ENCODE results near the gene SPATC1L.

The SPATC1L gene

GRCh38 chr21:46199436-46200373, 15.4 kb upstream of the SPATC1L start:
- ChIA-PET CTCF (interaction anchor here (0.8 kb wide), 1 partner anchor 56 kb away, joined by 3 read pairs; no protein-coding TSS in a partner anchor), POLR2A (no interaction called here)
- H3K9me3 ChIP-seq (ENCODE audit: control insufficient read depth, insufficient read depth, low read depth, low read length): no peaks in the 10 kb centered on the region
- no peaks in the 10 kb centered on the region for H3K4me1 ChIP-seq (ENCODE audit: control insufficient read depth, insufficient read depth, low read length)
- H3K4me3 ChIP-seq (ENCODE audit: low read depth, low read length): no peak overlapping the region
- no peak overlapping the region for H3K27ac ChIP-seq (ENCODE audit: extremely low read depth, low read depth, low read length)
- H3K36me3 ChIP-seq (ENCODE audit: control insufficient read depth in 2 of 2, insufficient read depth in 1 of 2, low read length in 2 of 2): peaks cover 35 to 40% of the 10 kb centered on the region in 2 experiments
- no peak for TF ChIP-seq ZNF629 (tag by site-specific recombination; IDR thresholded peaks at IDR 0.05)
- no peak for TF ChIP-seq FEZF1 (tag by site-specific recombination; IDR thresholded peaks at IDR 0.05)
- no peak for TF ChIP-seq ZSCAN16 (tag by site-specific recombination; IDR thresholded peaks at IDR 0.05)
- TF ChIP-seq ZBTB7A (tag by site-specific recombination; IDR thresholded peaks at IDR 0.05; ENCODE audit: low read depth): no peak
- peak; percentile 81 for TF ChIP-seq ZNF146 (tag by site-specific recombination; IDR thresholded peaks at IDR 0.05)
- no peak for TF ChIP-seq ZBTB10 (tag by site-specific recombination; IDR thresholded peaks at IDR 0.05)
- TF ChIP-seq ZNF544 (tag by site-specific recombination; IDR thresholded peaks at IDR 0.05): no peak

GRCh38 chr21:46196733-46197132, 12.5 kb upstream of the SPATC1L start:
- no peak overlapping the region for H3K4me3 ChIP-seq (ENCODE audit: low read depth, low read length)
- ChIA-PET POLR2A (no interaction called here), CTCF (no interaction called here)
- TF ChIP-seq TCF7L2 (IDR thresholded peaks at IDR 0.05; ENCODE audit: borderline replicate concordance, low read depth, low read length): no peak
- TF ChIP-seq YY2 (tag by site-specific recombination; IDR thresholded peaks at IDR 0.05): no peak
- TF ChIP-seq ZIC2 (tag by site-specific recombination; IDR thresholded peaks at IDR 0.05): no peak
- no peaks in the 10 kb centered on the region for H3K4me1 ChIP-seq (ENCODE audit: control insufficient read depth, insufficient read depth, low read length)
- peaks cover 19 to 60% of the 10 kb centered on the region in 2 experiments; a peak in 2 of 3 replicates for H3K36me3 ChIP-seq (ENCODE audit: control insufficient read depth in 2 of 2, insufficient read depth in 1 of 2, low read length in 2 of 2)
- H3K27ac ChIP-seq (ENCODE audit: extremely low read depth, low read depth, low read length): no peak overlapping the region
- no peaks in the 10 kb centered on the region for H3K9me3 ChIP-seq (ENCODE audit: control insufficient read depth, insufficient read depth, low read depth, low read length)

DNA sequence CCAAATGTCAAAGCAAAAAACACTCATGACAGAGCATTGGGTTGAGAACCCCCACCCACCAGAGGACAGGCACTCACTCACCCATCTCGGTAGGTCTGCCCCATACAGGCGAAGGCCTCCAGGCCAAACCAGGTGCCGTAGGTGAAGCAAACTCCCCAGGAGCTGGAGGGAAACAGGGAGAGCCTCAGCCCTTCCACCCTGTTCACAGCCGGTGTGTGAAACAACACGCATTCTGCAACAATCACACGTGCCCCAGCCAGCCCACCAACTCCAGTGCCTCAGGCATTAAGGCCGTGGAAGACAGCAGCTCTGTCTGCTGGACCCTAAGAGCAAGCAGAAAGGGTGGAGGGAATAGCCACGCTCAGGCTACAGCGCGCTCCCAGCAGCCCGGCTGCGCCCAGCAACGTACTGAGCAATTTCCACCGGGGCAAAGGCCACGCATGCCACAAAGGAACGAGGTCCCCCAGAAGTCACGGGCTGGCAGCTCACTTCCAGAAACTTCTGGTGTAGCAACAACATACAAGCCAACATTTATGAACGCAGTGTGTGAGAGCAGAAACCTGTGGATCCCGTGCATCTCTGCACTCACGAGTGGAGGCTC, 11.4 kb upstream of the SPATC1L start:
- Histone ChIP-seq H3K36me3 (ENCODE audit: control insufficient read depth in 2 of 2, insufficient read depth in 1 of 2, low read length in 2 of 2) (peaks cover 19 to 61% of the 10 kb centered on the region in 2 experiments; a peak in 2 of 3 replicates), H3K4me3 (ENCODE audit: low read depth, low read length) (no peak overlapping the region), H3K9me3 (ENCODE audit: control insufficient read depth, insufficient read depth, low read depth, low read length) (no peaks in the 10 kb centered on the region), H3K4me1 (ENCODE audit: control insufficient read depth, insufficient read depth, low read length) (no peaks in the 10 kb centered on the region), H3K27ac (ENCODE audit: extremely low read depth, low read depth, low read length) (no peak overlapping the region)
- ChIA-PET POLR2A (no interaction called here), CTCF (no interaction called here)
- TF ChIP-seq ZNF792 (tag by site-specific recombination; IDR thresholded peaks at IDR 0.05) (no peak), ZNF175 (tag by site-specific recombination; IDR thresholded peaks at IDR 0.05) (no peak), ZNF280C (tag by site-specific recombination; IDR thresholded peaks at IDR 0.05) (no peak), PBX3 (CRISPR knock-in tag; IDR thresholded peaks at IDR 0.05) (no peak), ZBTB8A (tag by site-specific recombination; IDR thresholded peaks at IDR 0.05) (no peak), ZNF280D (tag by site-specific recombination; IDR thresholded peaks at IDR 0.05) (no peak), ZNF391 (tag by site-specific recombination; IDR thresholded peaks at IDR 0.05; ENCODE audit: borderline replicate concordance, low read depth) (no peak), KLF8 (tag by site-specific recombination; IDR thresholded peaks at IDR 0.05) (no peak)

Data from HEK293 (cell line).